ENCODE results near the gene ANKRD33B. TPM values are rescaled to one million over a fixed set of nuclear protein-coding genes. Genes with fewer than 3 reads are reported as not detected.
"Not testable (repeated sequence)": the region's sequence is repeated elsewhere in the genome, so short reads cannot be mapped to it uniquely, and the experiment has no call there.

The ANKRD33B gene
- total RNA-seq, 6 experiments from 2014 or later = 6.3 to 13.2 (median 11.9) TPM

GRCh38 chr5:10543585-10544040, 20.3 kb upstream of the ANKRD33B start:
- TF ChIP-seq, protein P1, sequence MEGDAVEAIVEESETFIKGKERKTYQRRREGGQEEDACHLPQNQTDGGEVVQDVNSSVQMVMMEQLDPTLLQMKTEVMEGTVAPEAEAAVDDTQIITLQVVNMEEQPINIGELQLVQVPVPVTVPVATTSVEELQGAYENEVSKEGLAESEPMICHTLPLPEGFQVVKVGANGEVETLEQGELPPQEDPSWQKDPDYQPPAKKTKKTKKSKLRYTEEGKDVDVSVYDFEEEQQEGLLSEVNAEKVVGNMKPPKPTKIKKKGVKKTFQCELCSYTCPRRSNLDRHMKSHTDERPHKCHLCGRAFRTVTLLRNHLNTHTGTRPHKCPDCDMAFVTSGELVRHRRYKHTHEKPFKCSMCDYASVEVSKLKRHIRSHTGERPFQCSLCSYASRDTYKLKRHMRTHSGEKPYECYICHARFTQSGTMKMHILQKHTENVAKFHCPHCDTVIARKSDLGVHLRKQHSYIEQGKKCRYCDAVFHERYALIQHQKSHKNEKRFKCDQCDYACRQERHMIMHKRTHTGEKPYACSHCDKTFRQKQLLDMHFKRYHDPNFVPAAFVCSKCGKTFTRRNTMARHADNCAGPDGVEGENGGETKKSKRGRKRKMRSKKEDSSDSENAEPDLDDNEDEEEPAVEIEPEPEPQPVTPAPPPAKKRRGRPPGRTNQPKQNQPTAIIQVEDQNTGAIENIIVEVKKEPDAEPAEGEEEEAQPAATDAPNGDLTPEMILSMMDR (IDR thresholded peaks at IDR 0.05) = no peak
- H3K9me3 Mint-ChIP-seq = no peaks in the 10 kb centered on the region
- H3K36me3 Mint-ChIP-seq (ENCODE audit: low read depth) = no peaks in the 10 kb centered on the region
- DNase-seq = no peak
- H3K27ac Mint-ChIP-seq = no peak overlapping the region
- H3K27me3 Mint-ChIP-seq (ENCODE audit: insufficient read depth) = peaks cover 2% of the 10 kb centered on the region; the same call in 1 of the 2 replicates
- peaks cover 53% of the 10 kb centered on the region for H3K4me1 Mint-ChIP-seq (ENCODE audit: low read depth)
- H3K4me3 Mint-ChIP-seq = no peak overlapping the region

DNA sequence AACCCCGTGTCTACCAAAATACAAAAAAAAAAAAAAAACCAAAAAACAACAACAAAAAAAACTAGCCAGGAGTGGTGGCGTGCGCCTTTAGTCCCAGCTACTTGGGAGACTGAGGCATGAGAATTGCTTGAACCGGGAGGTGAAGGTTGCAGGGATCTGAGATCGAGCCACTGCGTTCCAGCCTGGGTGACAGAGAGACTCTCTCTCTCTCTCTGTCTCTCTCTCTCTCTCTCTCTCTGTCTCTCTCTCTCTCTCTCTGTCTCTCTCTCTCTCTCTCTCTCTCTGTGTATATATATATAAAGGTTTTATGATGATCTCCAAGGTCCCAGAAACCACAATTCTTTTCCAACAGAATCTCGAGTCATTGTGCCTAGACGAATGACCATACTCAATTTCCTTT, 18.8 kb upstream of the ANKRD33B start:
- H3K9me3 Mint-ChIP-seq = no peaks in the 10 kb centered on the region
- H3K36me3 Mint-ChIP-seq (ENCODE audit: low read depth) = no peaks in the 10 kb centered on the region
- TF ChIP-seq, protein P1 (IDR thresholded peaks at IDR 0.05) = no peak
- DNase-seq = no peak
- H3K27me3 Mint-ChIP-seq (ENCODE audit: insufficient read depth) = peaks cover 3% of the 10 kb centered on the region; the same call in 1 of the 2 replicates
- no peak overlapping the region for H3K4me3 Mint-ChIP-seq
- no peak overlapping the region for H3K27ac Mint-ChIP-seq
- H3K4me1 Mint-ChIP-seq (ENCODE audit: low read depth) = peaks cover 41% of the 10 kb centered on the region

GRCh38 chr5:10546186-10546585, 17.7 kb upstream of the ANKRD33B start:
- DNase-seq = no peak
- Mint-ChIP-seq H3K36me3 (ENCODE audit: low read depth) (no peaks in the 10 kb centered on the region), H3K9me3 (no peaks in the 10 kb centered on the region; the same call in 1 of the 2 replicates), H3K4me3 (no peak overlapping the region), H3K27ac (no peak overlapping the region), H3K27me3 (ENCODE audit: insufficient read depth) (peaks cover 2% of the 10 kb centered on the region; the same call in 1 of the 2 replicates), H3K4me1 (ENCODE audit: low read depth) (peaks cover 51% of the 10 kb centered on the region)
- TF ChIP-seq, protein P1 (IDR thresholded peaks at IDR 0.05) = no peak

- no peak for DNase-seq
- H3K36me3 Mint-ChIP-seq (ENCODE audit: low read depth) = no peaks in the 10 kb centered on the region
- no peak overlapping the region for H3K27ac Mint-ChIP-seq
- peaks cover 53% of the 10 kb centered on the region for H3K4me1 Mint-ChIP-seq (ENCODE audit: low read depth)
- H3K4me3 Mint-ChIP-seq = no peak overlapping the region
- no peaks in the 10 kb centered on the region; the same call in 1 of the 2 replicates for H3K9me3 Mint-ChIP-seq
- TF ChIP-seq, protein P1 (IDR thresholded peaks at IDR 0.05) = no peak
- H3K27me3 Mint-ChIP-seq (ENCODE audit: insufficient read depth) = peaks cover 2% of the 10 kb centered on the region; the same call in 1 of the 2 replicates
Observed at GRCh38 chr5:10548418-10549122, 15.3 kb upstream of the ANKRD33B start.

- peaks cover 55% of the 10 kb centered on the region for H3K4me1 Mint-ChIP-seq (ENCODE audit: low read depth)
- H3K27me3 Mint-ChIP-seq (ENCODE audit: insufficient read depth); H3K27ac Mint-ChIP-seq; DNase-seq; H3K36me3 Mint-ChIP-seq (ENCODE audit: low read depth); H3K9me3 Mint-ChIP-seq; H3K4me3 Mint-ChIP-seq: not testable (repeated sequence)
Observed at GRCh38 chr5:10549123-10549514, 14.8 kb upstream of the ANKRD33B start.

All from HFFc6 (cell line).